CD14-positive monocyte (primary cell): ENCODE measurements around the gene GSC. TPM values are rescaled to one million over a fixed set of nuclear protein-coding genes. Genes with fewer than 3 reads are reported as not detected.

Experiments
- DNase-seq, 3 donors: peaks; one replicate each; pipeline ENCODE4 v3.0.0-alpha.2; 2011 to 2022
- H2AFZ ChIP-seq: 2 replicates; pipeline ENCODE4 v1.6.0; 2012; ENCODE audit warnings: mild to moderate bottlenecking, low read depth, low read length, inconsistent platforms; ENCODE audit not compliant: insufficient read depth, poor library complexity, severe bottlenecking
- H3K27ac ChIP-seq, 2 donors: 1 replicate in 1 of 2; 2 replicates in 1 of 2; pipeline ENCODE4 v1.5.1; 2012 to 2013; ENCODE audit warnings: low read length in 2 of 2, control low read depth in 1 of 2, inconsistent platforms in 1 of 2, low read depth in 1 of 2, mild to moderate bottlenecking in 1 of 2
- H3K27me3 ChIP-seq, 2 donors: one replicate each; pipeline versions ENCODE4 v1.6.0 to v1.6.1; 2011 to 2013; ENCODE audit warnings: low read length in 2 of 2; ENCODE audit not compliant: control insufficient read depth in 2 of 2, insufficient read depth in 2 of 2
- H3K36me3 ChIP-seq, 2 donors: replicated peaks in 1 of 2; 1 replicate in 1 of 2; 2 replicates in 1 of 2; pipeline versions ENCODE4 v1.5.1 to v1.6.1; 2012 to 2013; ENCODE audit warnings: low read length in 2 of 2, control low read depth in 1 of 2, inconsistent platforms in 1 of 2, mild to moderate bottlenecking in 1 of 2; ENCODE audit not compliant: insufficient read depth in 2 of 2, control insufficient read depth in 1 of 2
- H3K4me1 ChIP-seq, 2 donors: 1 replicate in 1 of 2; 2 replicates in 1 of 2; pipeline versions ENCODE4 v1.5.1 to v1.6.1; 2012 to 2013; ENCODE audit warnings: low read length in 2 of 2, control low read depth in 1 of 2, inconsistent platforms in 1 of 2, mild to moderate bottlenecking in 1 of 2, moderate library complexity in 1 of 2; ENCODE audit not compliant: insufficient read depth in 2 of 2, control insufficient read depth in 1 of 2
- H3K4me2 ChIP-seq: replicated peaks from 2 replicates; pipeline ENCODE3; 2012; ENCODE audit warnings: low read length, moderate library complexity, mild to moderate bottlenecking; ENCODE audit not compliant: poor library complexity, severe bottlenecking; ENCODE audit errors: extremely low read depth
- H3K4me3 ChIP-seq, 3 experiments: fragments of 200-600 bp in 1 of 3; sonication (generic) in 1 of 3; replicated peaks in 1 of 3; 1 replicate in 2 of 3; 2 replicates in 1 of 3; pipeline ENCODE4 v1.5.1; 2011 to 2013; ENCODE audit warnings: low read length in 3 of 3, mild to moderate bottlenecking in 3 of 3, control low read depth in 2 of 3, low read depth in 2 of 3, inconsistent platforms in 1 of 3, moderate library complexity in 1 of 3
- H3K79me2 ChIP-seq: 2 replicates; pipeline ENCODE4 v1.6.0; 2012; ENCODE audit warnings: mild to moderate bottlenecking, control low read depth, inconsistent platforms, low read length, moderate library complexity; ENCODE audit not compliant: insufficient read depth
- H3K9ac ChIP-seq: 2 replicates; pipeline ENCODE4 v1.6.0; 2017; ENCODE audit warnings: low read length, mild to moderate bottlenecking; ENCODE audit not compliant: insufficient read depth, poor library complexity, severe bottlenecking
- H3K9me3 ChIP-seq, 2 donors: replicated peaks in 1 of 2; 1 replicate in 1 of 2; 2 replicates in 1 of 2; pipeline versions ENCODE4 v1.5.1 to v1.6.1; 2012 to 2013; ENCODE audit warnings: low read length in 2 of 2, control low read depth in 1 of 2; ENCODE audit not compliant: control insufficient read depth in 1 of 2, insufficient read depth in 1 of 2
- H4K20me1 ChIP-seq: 2 replicates; pipeline ENCODE4 v1.6.0; 2012; ENCODE audit warnings: mild to moderate bottlenecking, low read length, control low read depth, moderate library complexity; ENCODE audit not compliant: insufficient read depth
- H3K27ac Mint-ChIP-seq, 7 donors: one replicate each; pipeline ENCODE4 v1.8.0; 2020; ENCODE audit warnings: mild to moderate bottlenecking in 7 of 7, mixed read lengths in 7 of 7, moderate library complexity in 6 of 7, inconsistent platforms in 2 of 7
- H3K27me3 Mint-ChIP-seq, 3 donors: one replicate each; pipeline ENCODE4 v1.8.0; 2021 to 2022; ENCODE audit warnings: low read depth in 3 of 3, mild to moderate bottlenecking in 3 of 3, mixed read lengths in 3 of 3, moderate library complexity in 3 of 3, inconsistent platforms in 1 of 3
- H3K36me3 Mint-ChIP-seq, 2 donors: one replicate each; pipeline ENCODE4 v1.8.0; 2020; ENCODE audit warnings: mixed read lengths in 2 of 2, inconsistent platforms in 1 of 2, mild to moderate bottlenecking in 1 of 2
- H3K4me1 Mint-ChIP-seq: one replicate; pipeline ENCODE4 v1.8.0; 2020; ENCODE audit warnings: mild to moderate bottlenecking, mixed read lengths
- H3K4me3 Mint-ChIP-seq, 2 donors: one replicate each; pipeline ENCODE4 v1.8.0; 2020; ENCODE audit warnings: mild to moderate bottlenecking in 2 of 2, mixed read lengths in 2 of 2, moderate library complexity in 1 of 2
- H3K9me3 Mint-ChIP-seq, 7 donors: one replicate each; pipeline ENCODE4 v1.8.0; 2020 to 2022; ENCODE audit warnings: mixed read lengths in 7 of 7, mild to moderate bottlenecking in 6 of 7, moderate library complexity in 6 of 7, inconsistent platforms in 2 of 7
- WGBS: methylation state at CpG from one replicate; pipeline ENCODE4 v1.1.5; 2013; ENCODE audit warnings: missing lambda C conversion rate; ENCODE audit not compliant: insufficient coverage; 5-methylcytosine and 5-hydroxymethylcytosine counted together
- intact Hi-C, 2 donors: fragments of 100-400 bp; cut with micrococcal nuclease; formaldehyde crosslinking; loops; one replicate each; pipeline versions ENCODE4 v1.15.0 to v1.15.1; 2023
- polyA plus RNA-seq, 3 donors: library from polyadenylated mRNA; depleted of rRNA in 1 of 3; unstranded in 2 of 3; stranded (reverse) in 1 of 3; fragments of 300-500 nt in 2 of 3; fragments of >200 nt in 1 of 3; fragmentation: Illumina TruSeq in 2 of 3; gene quantifications; 1 replicate in 2 of 3; 2 replicates in 1 of 3; pipeline ENCODE4 v1.2.3, GENCODE V29; 2012 to 2021
- TF ChIP-seq, protein P1 (sequence below): fragments of 200-600 bp; IDR thresholded peaks from one replicate; pipeline ENCODE4 v1.8.0; 2022; ENCODE audit warnings: antibody characterized with exemption, mild to moderate bottlenecking

GSC gene
- polyA plus RNA-seq, 3 donors: not detected

DNA sequence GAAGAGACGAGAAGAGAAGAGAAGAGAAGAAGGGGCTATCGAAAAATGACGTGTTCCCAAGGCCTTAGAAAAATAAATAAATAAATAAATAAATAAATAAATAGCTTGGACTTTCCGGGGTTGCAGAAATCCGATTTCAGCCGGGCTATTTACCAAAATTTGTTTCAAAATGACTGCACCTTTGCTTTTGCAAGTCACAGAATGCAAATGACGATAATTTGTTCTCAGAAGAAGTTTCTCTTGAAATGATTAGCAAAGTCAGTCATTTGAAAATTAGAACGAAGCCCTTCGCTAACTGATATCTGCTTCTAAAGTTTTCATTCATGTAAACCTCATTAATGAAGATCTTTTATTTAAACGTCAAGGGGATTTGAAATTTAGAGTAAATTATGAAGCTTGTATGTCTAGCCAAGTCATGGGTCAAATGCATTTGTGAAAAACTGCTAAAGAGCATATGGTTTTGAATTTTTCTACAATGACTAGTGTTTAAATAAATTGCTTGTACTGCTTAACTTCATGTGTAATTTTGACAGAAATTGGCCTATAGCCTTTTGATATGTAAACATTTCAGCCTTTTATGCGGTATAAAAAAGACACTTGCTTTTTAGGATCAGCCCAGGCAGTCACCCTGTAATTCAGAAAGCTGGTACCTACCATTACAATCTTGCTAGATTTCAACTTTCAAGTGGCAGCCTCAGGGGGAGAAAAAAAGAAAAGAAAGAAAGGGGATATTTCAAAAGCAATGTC lies 4.6 kb upstream of the GSC start:
- H3K27ac Mint-ChIP-seq: no peak overlapping the region
- intact Hi-C loops: no loop called here
- no peak for DNase-seq

DNA sequence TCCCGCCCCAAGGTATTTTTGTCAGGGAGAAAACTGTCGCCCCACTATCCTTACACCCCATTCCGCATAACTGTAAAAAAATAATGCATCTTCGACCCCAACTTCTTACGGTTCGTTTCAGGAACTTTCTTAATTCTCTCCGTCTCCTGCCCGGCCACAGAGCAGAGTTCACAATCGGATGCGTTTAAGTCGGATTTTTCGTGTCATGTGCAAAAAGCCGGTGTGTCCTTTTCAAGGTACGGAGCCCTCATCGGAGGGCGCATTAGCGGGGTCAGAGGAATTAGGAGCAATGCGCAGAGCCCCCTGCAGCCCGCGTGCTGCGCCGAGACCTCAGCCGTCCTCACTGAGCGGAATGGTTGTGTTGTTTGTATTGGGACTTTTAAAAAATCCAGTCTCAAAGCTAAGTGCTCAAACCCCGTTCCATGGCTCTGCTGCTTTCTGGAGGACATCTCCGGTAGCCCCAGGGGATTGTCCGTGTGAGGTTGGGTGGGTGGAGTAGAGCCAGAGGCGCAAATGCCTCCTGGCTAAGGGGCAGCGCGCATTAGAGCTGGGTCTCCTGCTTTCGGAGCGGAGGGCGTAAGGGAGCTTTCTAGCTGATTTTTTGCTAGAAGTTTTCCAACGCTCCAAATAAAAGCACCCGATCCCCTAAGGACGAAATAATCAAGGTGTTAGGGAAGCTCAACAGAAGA lies 3.9 kb upstream of the GSC start:
- 10% methylated on average over 23 of the region's 36 CpGs for WGBS
- no peak overlapping the region for H3K4me3 ChIP-seq
- H3K4me1 Mint-ChIP-seq: peaks cover 21% of the 10 kb centered on the region
- H4K20me1 ChIP-seq: no peaks in the 10 kb centered on the region
- no peak overlapping the region for H2AFZ ChIP-seq
- peaks cover 6 to 20% of the 10 kb centered on the region in 2 donors for H3K36me3 Mint-ChIP-seq
- H3K9ac ChIP-seq: no peak overlapping the region
- no peaks in the 10 kb centered on the region for H3K36me3 ChIP-seq
- no peak for DNase-seq
- H3K27me3 ChIP-seq: peaks cover 87 to 97% of the 10 kb centered on the region in 2 donors
- peaks cover 8 to 49% of the 10 kb centered on the region in 2 donors for H3K9me3 ChIP-seq
- TF ChIP-seq, protein P1, sequence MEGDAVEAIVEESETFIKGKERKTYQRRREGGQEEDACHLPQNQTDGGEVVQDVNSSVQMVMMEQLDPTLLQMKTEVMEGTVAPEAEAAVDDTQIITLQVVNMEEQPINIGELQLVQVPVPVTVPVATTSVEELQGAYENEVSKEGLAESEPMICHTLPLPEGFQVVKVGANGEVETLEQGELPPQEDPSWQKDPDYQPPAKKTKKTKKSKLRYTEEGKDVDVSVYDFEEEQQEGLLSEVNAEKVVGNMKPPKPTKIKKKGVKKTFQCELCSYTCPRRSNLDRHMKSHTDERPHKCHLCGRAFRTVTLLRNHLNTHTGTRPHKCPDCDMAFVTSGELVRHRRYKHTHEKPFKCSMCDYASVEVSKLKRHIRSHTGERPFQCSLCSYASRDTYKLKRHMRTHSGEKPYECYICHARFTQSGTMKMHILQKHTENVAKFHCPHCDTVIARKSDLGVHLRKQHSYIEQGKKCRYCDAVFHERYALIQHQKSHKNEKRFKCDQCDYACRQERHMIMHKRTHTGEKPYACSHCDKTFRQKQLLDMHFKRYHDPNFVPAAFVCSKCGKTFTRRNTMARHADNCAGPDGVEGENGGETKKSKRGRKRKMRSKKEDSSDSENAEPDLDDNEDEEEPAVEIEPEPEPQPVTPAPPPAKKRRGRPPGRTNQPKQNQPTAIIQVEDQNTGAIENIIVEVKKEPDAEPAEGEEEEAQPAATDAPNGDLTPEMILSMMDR: no peak
- H3K4me3 Mint-ChIP-seq: peak overlapping the region in 1 of 2 donors; percentile 86
- no peaks in the 10 kb centered on the region for H3K79me2 ChIP-seq
- H3K9me3 Mint-ChIP-seq: peaks cover 3 to 40% (median 31%) of the 10 kb centered on the region in 7 donors
- H3K27ac Mint-ChIP-seq: peak overlapping the region in 1 of 7 donors; percentile 24
- H3K4me2 ChIP-seq: no peak overlapping the region
- H3K4me1 ChIP-seq: peaks cover 12 to 16% of the 10 kb centered on the region in 2 donors
- no peak overlapping the region for H3K27ac ChIP-seq
- H3K27me3 Mint-ChIP-seq: peaks cover 89 to 99% (median 94%) of the 10 kb centered on the region in 3 donors
- intact Hi-C loops: no loop called here

More for the DNA sequence above, 4.6 kb upstream of the GSC start:
- 0% methylated on average over 1 of the region's 11 CpGs for WGBS
- H3K4me1 ChIP-seq: peaks cover 6 to 9% of the 10 kb centered on the region in 2 donors
- no peaks in the 10 kb centered on the region for H3K36me3 ChIP-seq
- H3K9me3 ChIP-seq: peaks cover 5 to 42% of the 10 kb centered on the region in 2 donors
- Mint-ChIP-seq H3K4me3 (peak overlapping the region in 1 of 2 donors; percentile 86), H3K36me3 (peaks cover 3 to 18% of the 10 kb centered on the region in 2 donors), H3K27me3 (peaks cover 86 to 99% (median 89%) of the 10 kb centered on the region in 3 donors), H3K9me3 (peaks cover 3 to 37% (median 24%) of the 10 kb centered on the region in 7 donors), H3K4me1 (peaks cover 14% of the 10 kb centered on the region)
- H3K9ac ChIP-seq: no peak overlapping the region
- no peak overlapping the region for H3K4me3 ChIP-seq
- H2AFZ ChIP-seq: no peak overlapping the region
- H4K20me1 ChIP-seq: no peaks in the 10 kb centered on the region
- H3K79me2 ChIP-seq: no peaks in the 10 kb centered on the region
- H3K27ac ChIP-seq: no peak overlapping the region
- peaks cover 81 to 98% of the 10 kb centered on the region in 2 donors for H3K27me3 ChIP-seq
- no peak overlapping the region for H3K4me2 ChIP-seq
- TF ChIP-seq, protein P1: no peak
